Left ventricle myocardium inferior (tissue), 1 donor: ENCODE measurements around the gene KCNV2. TPM values are rescaled to one million over a fixed set of nuclear protein-coding genes. Genes with fewer than 3 reads are reported as not detected.

Experiments
- DNase-seq: peaks from one replicate; pipeline ENCODE4 v3.0.0-alpha.2; 2020
- H3K27ac ChIP-seq: fragments of 200-600 bp; replicated peaks from 2 replicates; pipeline ENCODE4 v1.8.0; 2021
- H3K27me3 ChIP-seq: fragments of 200-600 bp; 2 replicates; pipeline ENCODE4 v1.8.0; 2021; ENCODE audit warnings: low read depth
- H3K36me3 ChIP-seq: fragments of 200-600 bp; 2 replicates; pipeline ENCODE4 v1.8.0; 2021
- H3K4me1 ChIP-seq: fragments of 200-600 bp; 2 replicates; pipeline ENCODE4 v1.8.0; 2021
- H3K4me3 ChIP-seq: fragments of 200-600 bp; 2 replicates; pipeline ENCODE4 v1.8.0; 2021; ENCODE audit warnings: mild to moderate bottlenecking, moderate library complexity
- H3K9me3 ChIP-seq: fragments of 200-600 bp; replicated peaks from 2 replicates; pipeline ENCODE4 v1.8.0; 2021
- CTCF ChIP-seq: fragments of 200-600 bp; IDR thresholded peaks from 2 replicates; pipeline ENCODE4 v1.8.0; 2021; ENCODE audit warnings: antibody characterized with exemption, mild to moderate bottlenecking, borderline replicate concordance
- intact Hi-C: fragments of 100-400 bp; cut with micrococcal nuclease; formaldehyde crosslinking; loops from one replicate; pipeline ENCODE4 v1.11.0; 2022
- total RNA-seq: library from RNA; stranded (reverse); fragmentation: NEBNext Ultra II Directional; extraction: Animal tissue kit (Norgen Biotek cat#: 25700); gene quantifications from one replicate; pipeline ENCODE4 v1.2.1, GENCODE V29; 2021
- donor health status: DM: no; HTN: yes; CAD: no; lungs with severe emphysema.

KCNV2 gene
- total RNA-seq, 1 donor from 2014 or later, result not detected

- Histone ChIP-seq H3K27ac (peak overlapping the region; percentile 52), H3K9me3 (no peaks in the 10 kb centered on the region), H3K4me3 (no peak overlapping the region), H3K4me1 (peaks cover 23% of the 10 kb centered on the region), H3K27me3 (no peaks in the 10 kb centered on the region), H3K36me3 (no peaks in the 10 kb centered on the region)
- no peak for TF ChIP-seq CTCF
- intact Hi-C loops, result no loop called here
- no peak for DNase-seq
Observed at GRCh38 chr9:2677915-2678889, 39.1 kb upstream of the KCNV2 start.

GRCh38 chr9:2679011-2679410, 38.3 kb upstream of the KCNV2 start:
- Histone ChIP-seq H3K4me3 (no peak overlapping the region), H3K4me1 (peaks cover 18% of the 10 kb centered on the region), H3K36me3 (no peaks in the 10 kb centered on the region), H3K27ac (peak overlapping the region; percentile 52), H3K27me3 (no peaks in the 10 kb centered on the region), H3K9me3 (no peaks in the 10 kb centered on the region)
- intact Hi-C loops, result no loop called here
- no peak for TF ChIP-seq CTCF
- DNase-seq, result no peak

GRCh38 chr9:2681981-2682380, 35.3 kb upstream of the KCNV2 start:
- no peak overlapping the region for H3K4me3 ChIP-seq
- no peak overlapping the region for H3K27ac ChIP-seq
- no peaks in the 10 kb centered on the region for H3K36me3 ChIP-seq
- DNase-seq, result no peak
- H3K27me3 ChIP-seq, result no peaks in the 10 kb centered on the region
- no peaks in the 10 kb centered on the region for H3K9me3 ChIP-seq
- peaks cover 17% of the 10 kb centered on the region for H3K4me1 ChIP-seq
- no peak for TF ChIP-seq CTCF
- intact Hi-C loops, result no loop called here

- Histone ChIP-seq H3K4me1 (peaks cover 30% of the 10 kb centered on the region), H3K9me3 (no peaks in the 10 kb centered on the region), H3K4me3 (no peak overlapping the region), H3K27ac (no peak overlapping the region), H3K27me3 (no peaks in the 10 kb centered on the region), H3K36me3 (no peaks in the 10 kb centered on the region)
- DNase-seq, result no peak
- intact Hi-C loops, result no loop called here
- TF ChIP-seq CTCF, result no peak
Observed at GRCh38 chr9:2686911-2687310, 30.4 kb upstream of the KCNV2 start.

- H3K36me3 ChIP-seq, result no peaks in the 10 kb centered on the region
- intact Hi-C loops, result no loop called here
- no peaks in the 10 kb centered on the region for H3K9me3 ChIP-seq
- TF ChIP-seq CTCF, result no peak
- H3K4me1 ChIP-seq, result peaks cover 31% of the 10 kb centered on the region
- no peak for DNase-seq
- peak overlapping the region; percentile 48 for H3K27ac ChIP-seq
- H3K27me3 ChIP-seq, result no peaks in the 10 kb centered on the region
- H3K4me3 ChIP-seq, result no peak overlapping the region
Observed at GRCh38 chr9:2688636-2689035, 28.7 kb upstream of the KCNV2 start.
